ENCODE measurements around the gene TNFRSF6B. TPM values are rescaled to one million over a fixed set of nuclear protein-coding genes. Genes with fewer than 3 reads are reported as not detected.

Gene TNFRSF6B, protein sequence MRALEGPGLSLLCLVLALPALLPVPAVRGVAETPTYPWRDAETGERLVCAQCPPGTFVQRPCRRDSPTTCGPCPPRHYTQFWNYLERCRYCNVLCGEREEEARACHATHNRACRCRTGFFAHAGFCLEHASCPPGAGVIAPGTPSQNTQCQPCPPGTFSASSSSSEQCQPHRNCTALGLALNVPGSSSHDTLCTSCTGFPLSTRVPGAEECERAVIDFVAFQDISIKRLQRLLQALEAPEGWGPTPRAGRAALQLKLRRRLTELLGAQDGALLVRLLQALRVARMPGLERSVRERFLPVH
- total RNA-seq = 13.2 and 15.5 TPM in 2 replicates

DNA sequence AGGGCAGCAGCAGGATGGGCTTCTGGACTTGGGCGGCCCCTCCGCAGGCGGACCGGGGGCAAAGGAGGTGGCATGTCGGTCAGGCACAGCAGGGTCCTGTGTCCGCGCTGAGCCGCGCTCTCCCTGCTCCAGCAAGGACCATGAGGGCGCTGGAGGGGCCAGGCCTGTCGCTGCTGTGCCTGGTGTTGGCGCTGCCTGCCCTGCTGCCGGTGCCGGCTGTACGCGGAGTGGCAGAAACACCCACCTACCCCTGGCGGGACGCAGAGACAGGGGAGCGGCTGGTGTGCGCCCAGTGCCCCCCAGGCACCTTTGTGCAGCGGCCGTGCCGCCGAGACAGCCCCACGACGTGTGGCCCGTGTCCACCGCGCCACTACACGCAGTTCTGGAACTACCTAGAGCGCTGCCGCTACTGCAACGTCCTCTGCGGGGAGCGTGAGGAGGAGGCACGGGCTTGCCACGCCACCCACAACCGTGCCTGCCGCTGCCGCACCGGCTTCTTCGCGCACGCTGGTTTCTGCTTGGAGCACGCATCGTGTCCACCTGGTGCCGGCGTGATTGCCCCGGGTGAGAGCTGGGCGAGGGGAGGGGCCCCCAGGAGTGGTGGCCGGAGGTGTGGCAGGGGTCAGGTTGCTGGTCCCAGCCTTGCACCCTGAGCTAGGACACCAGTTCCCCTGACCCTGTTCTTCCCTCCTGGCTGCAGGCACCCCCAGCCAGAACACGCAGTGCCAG, at the start of gene TNFRSF6B:
Gene TNFRSF6B, plus strand, starts transcription at position 25 of the 729 bp plus-strand sequence. Its CDS starts 116 bp downstream, at position 141.

DNA sequence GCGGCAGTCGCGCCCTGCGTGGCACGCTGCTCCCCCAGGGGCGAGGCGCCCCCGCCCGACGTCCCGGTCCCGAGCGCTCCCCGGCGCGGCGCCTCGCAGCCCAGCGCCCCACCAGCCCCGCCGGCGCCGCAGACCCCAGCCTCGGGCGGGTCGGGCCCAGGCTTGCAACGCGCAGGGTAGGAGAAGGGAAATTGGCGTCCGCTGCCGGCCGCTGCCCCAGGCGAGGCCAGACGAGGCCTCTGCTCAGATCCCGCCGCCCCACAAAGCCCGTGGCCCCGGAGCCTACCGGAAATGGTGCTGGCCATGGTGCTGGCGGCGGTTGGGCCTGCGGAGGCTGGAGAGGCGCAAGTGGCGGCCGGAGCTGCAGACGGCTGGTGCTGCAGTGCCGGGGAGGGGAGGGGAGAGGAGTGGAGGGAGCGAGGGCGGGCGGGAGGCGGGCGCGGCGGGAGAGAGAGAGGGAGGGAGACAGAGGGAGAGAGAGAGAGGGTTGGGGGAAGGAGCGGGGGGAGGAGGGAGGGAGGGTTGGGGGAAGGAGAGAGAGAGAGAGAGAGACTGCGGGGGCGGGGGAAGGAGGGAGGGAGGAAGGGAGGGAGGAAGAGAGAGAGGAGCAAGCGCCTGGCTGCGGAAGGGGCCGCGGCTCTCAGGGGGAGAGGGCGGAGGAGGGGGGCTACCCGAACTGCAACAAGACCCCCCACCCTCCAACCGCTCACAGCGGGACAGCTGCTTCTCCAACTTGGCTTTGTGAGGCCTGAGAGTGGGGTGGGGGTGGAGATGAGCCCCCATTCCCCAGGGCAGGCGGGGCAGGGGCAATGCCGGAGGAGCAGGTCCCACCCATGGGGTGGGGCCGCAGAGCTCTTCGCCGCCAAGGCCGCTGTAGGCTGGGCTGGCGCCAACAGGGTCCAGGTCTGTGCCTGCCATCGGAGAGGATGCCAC, 43.1 kb upstream of the TNFRSF6B start, which contains the start of gene STMN3:
Gene STMN3, minus strand, starts transcription at position 384 of the 933 bp plus-strand sequence. Its CDS starts 79 bp downstream, at position 305.

DNA sequence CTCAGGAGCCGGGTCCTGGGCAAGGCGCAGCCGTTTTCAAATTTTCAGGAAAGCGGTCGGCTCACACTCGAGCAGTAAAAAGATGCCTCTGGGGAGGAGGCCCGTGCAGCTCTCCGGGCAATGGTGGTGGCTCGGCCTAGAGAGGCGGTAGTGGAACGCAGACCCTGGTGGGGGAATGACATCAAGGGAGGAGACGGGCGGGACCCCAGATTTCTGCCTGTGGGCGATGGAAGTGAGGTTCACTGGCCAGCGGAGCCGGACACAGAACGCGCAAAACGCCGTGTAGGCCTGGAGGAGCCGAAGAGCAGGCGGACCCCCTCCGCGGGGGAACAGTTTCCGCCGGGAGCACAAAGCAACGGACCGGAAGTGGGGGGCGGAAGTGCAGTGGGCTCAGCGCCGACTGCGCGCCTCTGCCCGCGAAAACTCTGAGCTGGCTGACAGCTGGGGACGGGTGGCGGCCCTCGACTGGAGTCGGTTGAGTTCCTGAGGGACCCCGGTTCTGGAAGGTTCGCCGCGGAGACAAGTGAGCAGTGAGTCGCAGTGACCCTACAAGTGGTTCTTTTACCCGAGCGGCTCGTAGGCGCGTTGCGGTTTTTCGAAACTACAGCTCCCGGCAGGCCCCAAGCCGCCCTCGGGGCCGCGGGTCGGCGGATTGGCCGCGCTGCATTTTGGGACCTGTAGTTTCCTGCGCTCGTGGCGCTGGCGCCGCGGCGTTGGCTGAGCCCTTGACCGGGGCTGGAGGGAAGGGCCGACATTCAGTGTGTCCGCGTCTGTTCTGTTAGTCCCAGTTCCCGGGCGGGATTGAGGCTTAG, 38.3 kb upstream of the TNFRSF6B start, which contains the start of gene RTEL1:
Gene RTEL1, plus strand, starts transcription at position 376 of the 812 bp plus-strand sequence. CDS start 1,091 bp downstream, outside the sequence.

DNA sequence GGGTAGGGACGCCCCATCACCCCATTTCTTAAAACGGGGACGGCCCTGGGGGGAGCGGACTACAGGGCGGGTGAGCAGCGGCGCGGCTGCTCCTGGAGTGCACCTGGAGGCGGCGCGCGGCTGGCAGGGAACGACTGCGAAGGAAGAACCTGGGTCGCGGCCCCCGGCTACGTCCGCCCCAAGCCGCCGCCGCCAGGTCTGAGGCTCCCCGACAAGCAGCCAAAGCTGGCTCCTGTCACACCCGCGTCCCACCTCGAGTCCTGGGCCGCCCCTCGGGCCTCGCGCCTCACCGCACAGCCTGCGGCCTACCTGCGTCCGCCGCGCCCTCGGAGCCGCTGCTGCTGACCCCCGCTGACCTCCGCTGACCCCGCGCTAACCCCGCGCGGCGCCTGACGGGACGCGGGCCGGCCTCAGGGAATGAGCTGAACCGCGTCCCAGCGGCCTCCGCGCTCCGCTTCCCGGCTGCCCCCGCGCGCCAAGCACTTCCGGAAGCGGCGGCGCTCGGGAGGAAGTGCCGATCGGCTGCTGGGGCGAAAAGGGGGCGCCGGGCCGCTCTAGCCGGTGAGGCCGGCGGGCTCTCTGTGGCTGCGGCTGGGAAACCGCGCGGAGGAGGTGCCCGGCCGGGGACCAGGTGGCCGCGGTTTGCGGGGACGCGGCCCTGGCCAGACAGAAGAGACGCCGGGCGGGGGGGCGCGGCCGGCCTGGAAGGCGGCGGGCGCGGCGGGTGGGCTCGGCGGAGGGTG, 11.3 kb downstream of the TNFRSF6B start, which contains the start of the genes ARFRP1 and ZGPAT:
Gene ARFRP1, minus strand, starts transcription at position 419 of the 743 bp plus-strand sequence. CDS start 885 bp downstream, outside the sequence.
Gene ZGPAT, plus strand, starts transcription at position 482 of the 743 bp plus-strand sequence. CDS start 542 bp downstream, outside the sequence.

DNA sequence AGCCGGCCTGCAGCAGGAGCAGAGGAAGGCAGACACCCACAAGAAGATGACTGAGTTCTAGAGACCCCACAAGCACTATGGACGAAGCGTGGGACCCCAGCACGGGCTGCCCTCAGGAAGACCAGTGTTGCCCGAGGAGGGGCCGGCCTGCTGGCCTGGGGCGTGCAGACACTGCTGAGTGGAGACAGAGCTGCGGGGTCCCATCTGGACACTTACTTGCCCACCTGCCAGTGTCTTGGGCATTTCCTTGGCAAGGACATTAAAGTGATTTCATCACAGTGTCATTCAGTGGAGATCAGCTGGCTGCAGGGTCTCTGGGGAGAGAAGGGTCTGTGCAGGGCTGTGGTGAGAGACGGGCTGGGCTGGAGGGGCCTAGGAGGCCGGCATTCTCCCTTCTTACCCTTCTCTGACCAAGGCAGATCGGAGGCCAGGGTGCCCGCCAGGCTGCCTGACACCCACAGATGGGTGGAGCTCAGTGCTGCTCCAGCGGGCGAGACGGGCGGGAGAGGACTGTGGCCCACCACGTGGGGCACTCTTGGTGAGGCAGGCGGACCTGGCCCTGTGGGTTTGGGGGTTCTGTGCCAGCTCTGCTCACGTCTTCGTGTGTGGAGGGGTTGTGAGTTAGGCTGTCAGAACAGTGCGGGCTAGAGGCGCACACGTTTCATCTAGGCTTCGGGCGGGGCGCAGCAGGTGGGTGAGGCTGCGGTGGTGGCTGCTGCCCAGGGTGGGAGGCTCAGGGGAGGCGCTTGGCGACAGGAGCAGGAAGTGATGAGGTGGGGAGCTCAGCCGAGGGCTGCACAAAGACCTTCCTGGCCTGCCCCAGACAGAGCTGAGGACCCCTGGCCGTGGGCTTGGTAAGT, 39.6 kb downstream of the TNFRSF6B start, which contains the start of gene LIME1:
Gene LIME1, plus strand, starts transcription at position 806 of the 860 bp plus-strand sequence. CDS start 886 bp downstream, outside the sequence.

DNA sequence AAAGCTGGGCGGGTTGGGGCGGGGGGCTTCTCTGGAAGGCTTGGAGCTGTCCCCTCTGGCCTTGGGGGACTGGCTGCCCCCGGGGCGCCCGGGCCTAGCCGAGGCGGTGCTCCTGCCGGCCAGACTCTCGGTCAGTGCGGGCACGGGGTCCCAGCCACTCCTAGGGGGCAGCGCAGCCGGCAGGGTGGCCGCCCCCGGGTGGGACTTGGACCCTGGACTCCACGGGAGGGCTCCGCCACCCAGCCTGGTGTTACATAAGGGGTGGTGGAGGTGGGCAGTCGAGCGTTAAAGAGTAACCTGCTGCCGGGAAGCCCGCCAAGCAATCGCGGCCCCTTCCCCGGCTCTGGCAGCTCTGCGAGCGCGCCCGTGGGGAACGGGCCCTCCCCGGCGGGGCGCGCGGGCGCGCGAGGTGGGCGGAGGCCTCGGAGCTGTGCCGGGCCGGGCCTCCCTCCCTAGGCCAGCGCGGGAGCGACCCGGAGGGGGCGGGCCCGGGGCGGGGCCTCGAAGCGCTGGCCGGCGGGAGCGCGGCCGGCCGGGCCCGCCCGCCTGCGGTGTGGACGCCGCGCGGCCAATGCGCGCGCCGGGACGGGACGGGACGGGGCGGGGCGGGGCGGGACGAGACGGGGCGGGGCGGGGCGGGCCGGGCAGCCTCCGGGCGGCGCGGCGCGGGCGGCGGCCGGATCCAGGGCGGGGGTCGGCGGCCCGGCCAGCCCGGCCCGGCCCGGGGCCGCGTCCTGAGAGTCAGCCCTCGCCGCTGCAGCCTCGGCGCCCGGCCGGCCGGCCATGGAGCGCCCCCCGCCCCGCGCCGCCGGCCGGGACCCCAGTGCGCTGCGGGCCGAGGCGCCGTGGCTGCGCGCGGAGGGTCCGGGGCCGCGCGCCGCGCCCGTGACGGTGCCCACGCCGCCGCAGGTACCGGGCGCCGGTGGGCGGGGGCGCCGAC, 42.9 kb downstream of the TNFRSF6B start, which contains the start of gene SLC2A4RG:
Gene SLC2A4RG, plus strand, starts transcription at position 647 of the 940 bp plus-strand sequence. Its CDS starts 137 bp downstream, at position 784.

Small RNAs within 50 kb of the gene (small RNA-seq; reads per million reads assigned to genes)
- gene LIME1 (not detected), gene TNFRSF6B (not detected)

Other genes starting within 250 kb of the TNFRSF6B start
- not detected in 2 replicates for gene KCNQ2, start 224.0 kb upstream of the TNFRSF6B start, total RNA-seq
- 1.0 and 2.3 TPM in 2 replicates for gene EEF1A2, start 197.6 kb upstream of the TNFRSF6B start, total RNA-seq
- 41.0 and 75.0 TPM in 2 replicates for gene PPDPF, start 175.9 kb upstream of the TNFRSF6B start, total RNA-seq
- gene PTK6, start 159.3 kb upstream of the TNFRSF6B start, total RNA-seq = not detected in 2 replicates
- not detected in 2 replicates for gene SRMS, start 148.9 kb upstream of the TNFRSF6B start, total RNA-seq
- 0.40 and 0.50 TPM in 2 replicates for gene FNDC11, start 142.5 kb upstream of the TNFRSF6B start, total RNA-seq
- gene HELZ2, start 122.4 kb upstream of the TNFRSF6B start, total RNA-seq = 26.9 and 33.4 TPM in 2 replicates
- 8.6 and 10.6 TPM in 2 replicates for gene GMEB2, start 69.6 kb upstream of the TNFRSF6B start, total RNA-seq
- gene STMN3, start 43.2 kb upstream of the TNFRSF6B start, total RNA-seq = 3.5 and 6.1 TPM in 2 replicates
- gene RTEL1, start 38.3 kb upstream of the TNFRSF6B start, total RNA-seq = 19.8 and 22.6 TPM in 2 replicates
- gene ARFRP1, start 11.3 kb downstream of the TNFRSF6B start, total RNA-seq = 24.3 and 25.3 TPM in 2 replicates
- gene ZGPAT, start 11.4 kb downstream of the TNFRSF6B start, total RNA-seq = 15.8 and 16.1 TPM in 2 replicates
- gene LIME1, start 40.0 kb downstream of the TNFRSF6B start, total RNA-seq = 2.4 and 3.6 TPM in 2 replicates
- gene SLC2A4RG, start 43.1 kb downstream of the TNFRSF6B start, total RNA-seq = 21.8 and 25.8 TPM in 2 replicates
- 2.9 and 3.2 TPM in 2 replicates for gene ZBTB46, start 134.6 kb downstream of the TNFRSF6B start, total RNA-seq
- gene ABHD16B, start 164.8 kb downstream of the TNFRSF6B start, total RNA-seq = not detected in 2 replicates
- gene TPD52L2, start 168.6 kb downstream of the TNFRSF6B start, total RNA-seq = 128 and 140 TPM in 2 replicates
- 75.0 and 76.5 TPM in 2 replicates for gene DNAJC5, start 198.5 kb downstream of the TNFRSF6B start, total RNA-seq

Data from thoracic aorta endothelial cell (primary cell).